ENCODE results near the gene GLIPR1. TPM values are rescaled to one million over a fixed set of nuclear protein-coding genes. Genes with fewer than 3 reads are reported as not detected.

The GLIPR1 gene
- total and polyA plus RNA-seq, 8 donors: 0.68 to 19.1 (median 1.1) TPM

- ATAC-seq (no peak), DNase-seq (no peak), FAIRE-seq (no peak)
- intact Hi-C loops (cut with DNase I): loop anchor here in 1 of 3 donors (10.0 kb wide), 1 partner anchor 495 kb away; the partner anchor contains the start of gene PHLDA1
- 69 to 74% methylated on average over 2 of the region's 2 CpGs for WGBS, 2 donors
- Histone ChIP-seq H3K27me3 (no peaks in the 10 kb centered on the region), H3K36me3 (no peaks in the 10 kb centered on the region), H3K4me1 (no peaks in the 10 kb centered on the region), H3K27ac (no peak overlapping the region), H3K9me3 (no peaks in the 10 kb centered on the region), H3K4me3 (no peak overlapping the region)
- no peak for TF ChIP-seq CTCF (IDR thresholded peaks at IDR 0.05)
Measured at GRCh38 chr12:75539889-75540288, 59.3 kb downstream of the GLIPR1 start.

GRCh38 chr12:75542942-75543341 is 62.4 kb downstream of the GLIPR1 start:
- Histone ChIP-seq H3K4me1 (no peaks in the 10 kb centered on the region), H3K27ac (no peak overlapping the region), H3K36me3 (no peaks in the 10 kb centered on the region), H3K9me3 (no peaks in the 10 kb centered on the region), H3K4me3 (no peak overlapping the region), H3K27me3 (no peaks in the 10 kb centered on the region)
- FAIRE-seq (no peak), ATAC-seq (no peak), DNase-seq (no peak)
- 69 to 71% methylated on average over 1 of the region's 1 CpG for WGBS, 2 donors
- no peak for TF ChIP-seq CTCF (IDR thresholded peaks at IDR 0.05)
- intact Hi-C loops (cut with DNase I): no loop called here

- 89 to 98% methylated on average over 1 of the region's 1 CpG for WGBS, 2 donors
- FAIRE-seq: peak; percentile 54
- intact Hi-C loops (cut with DNase I): no loop called here
Measured at GRCh38 chr12:75543529-75543928, 63.0 kb downstream of the GLIPR1 start.

GRCh38 chr12:75545636-75546035 is 65.1 kb downstream of the GLIPR1 start:
- Histone ChIP-seq H3K9me3 (no peaks in the 10 kb centered on the region), H3K27me3 (no peaks in the 10 kb centered on the region), H3K4me1 (peaks cover 5 to 7% (median 6%) of the 10 kb centered on the region in 3 donors), H3K4me3 (no peak overlapping the region), H3K27ac (no peak overlapping the region), H3K36me3 (no peaks in the 10 kb centered on the region)
- WGBS, 2 donors: 92 to 97% methylated on average over 1 of the region's 1 CpG
- TF ChIP-seq CTCF (IDR thresholded peaks at IDR 0.05): no peak
- DNase-seq: no peak
- no peak for FAIRE-seq
- intact Hi-C loops (cut with DNase I): no loop called here
- no peak for ATAC-seq

More at GRCh38 chr12:75543529-75543928, 63.0 kb downstream of the GLIPR1 start:
- ATAC-seq (no peak), DNase-seq (no peak)
- no peak for TF ChIP-seq CTCF (IDR thresholded peaks at IDR 0.05)
- no peaks in the 10 kb centered on the region for H3K36me3 ChIP-seq
- no peak overlapping the region for H3K27ac ChIP-seq
- no peaks in the 10 kb centered on the region for H3K27me3 ChIP-seq
- no peaks in the 10 kb centered on the region for H3K9me3 ChIP-seq
- no peak overlapping the region for H3K4me3 ChIP-seq
- H3K4me1 ChIP-seq: no peaks in the 10 kb centered on the region

GRCh38 chr12:75548879-75549278 is 68.3 kb downstream of the GLIPR1 start:
- no peak for FAIRE-seq
- 83 to 93% methylated on average over 1 of the region's 1 CpG for WGBS, 2 donors
- intact Hi-C loops (cut with DNase I): no loop called here
- DNase-seq: no peak
- H3K27me3 ChIP-seq: no peaks in the 10 kb centered on the region
- peaks cover 5 to 8% (median 7%) of the 10 kb centered on the region in 3 donors for H3K4me1 ChIP-seq
- no peaks in the 10 kb centered on the region for H3K9me3 ChIP-seq
- H3K27ac ChIP-seq: no peak overlapping the region
- no peak for TF ChIP-seq CTCF (IDR thresholded peaks at IDR 0.05)
- no peaks in the 10 kb centered on the region for H3K36me3 ChIP-seq
- H3K4me3 ChIP-seq: no peak overlapping the region
- no peak for ATAC-seq
